Mammary epithelial cell (primary cell): Measurements from ENCODE around the gene ASTE1.

Experiments
- CTCF ChIP-seq, 2 donors: IDR thresholded peaks in 1 of 2; conservative IDR thresholded peaks in 1 of 2; 2 replicates each; pipeline ENCODE4 v1.5.1; 2011 to 2012; ENCODE audit warnings: inconsistent platforms in 2 of 2, low read length in 2 of 2, mild to moderate bottlenecking in 2 of 2, control low read depth in 1 of 2, low read depth in 1 of 2; ENCODE audit not compliant: insufficient read depth in 1 of 2; ENCODE audit errors: extremely low read depth in 1 of 2
- EZH2 ChIP-seq: IDR thresholded peaks from 2 replicates; pipeline ENCODE4 v1.6.1; 2012; ENCODE audit warnings: low read length, inconsistent platforms, borderline replicate concordance

DNA sequence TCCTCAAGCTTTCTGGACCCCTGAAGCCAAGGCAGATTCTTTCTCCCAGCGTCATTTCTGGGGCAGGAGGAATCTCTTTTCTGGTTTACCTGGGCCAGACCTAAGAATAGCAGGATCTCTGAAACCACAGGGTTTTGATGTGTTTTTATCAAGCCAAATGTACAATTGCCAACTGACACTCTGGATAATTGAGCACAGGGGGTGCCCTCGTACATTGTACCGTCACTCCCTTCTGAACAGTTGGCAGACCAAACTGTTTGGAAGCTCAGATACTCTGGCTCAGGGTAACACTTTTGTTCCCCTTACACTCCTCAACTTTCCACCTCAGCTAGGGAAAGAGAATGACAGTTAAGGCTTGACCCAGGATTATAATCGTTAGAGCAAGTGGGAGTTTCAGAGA lies 49.9 kb downstream of the ASTE1 start:
- TF ChIP-seq CTCF (conservative IDR thresholded peaks at IDR 0.05 in 1 of 2, IDR thresholded peaks at IDR 0.05 in 1 of 2; ENCODE audit: extremely low read depth in 1 of 2, insufficient read depth in 1 of 2, low read depth in 1 of 2, low read length in 2 of 2) (no peak), EZH2 (no peak)
